Muscle of back (tissue), 13 donors: ENCODE data around the gene OR4X1. TPM values are rescaled to one million over a fixed set of nuclear protein-coding genes. Genes with fewer than 3 reads are reported as not detected.
"Not testable (repeated sequence)": the region's sequence is repeated elsewhere in the genome, so short reads cannot be mapped to it uniquely, and the experiment has no call there.

ENCODE experiments used
- DNase-seq, 3 donors: peaks; one replicate each; pipeline versions ENCODE4 v3.0.0 to v3.0.0-alpha.2; 2013
- long read RNA-seq, 9 donors: transcript quantifications; one replicate each; lab custom pipeline, GENCODE V29; 2026
- polyA plus RNA-seq, 10 donors: library from polyadenylated mRNA; unstranded; fragments of 120-200 nt; gene quantifications; one replicate each; pipeline ENCODE4 v1.2.1, GENCODE V29; 2013; ENCODE audit not compliant: insufficient read length in 10 of 10

OR4X1 gene
- not detected for polyA plus RNA-seq
- long read RNA-seq, donor 1 = 0 reads
- long read RNA-seq, donor 2 = 0 reads
- long read RNA-seq, donor 3 = 0 reads
- long read RNA-seq, donor 4 = 0 reads
- long read RNA-seq, donor 5 = 0 reads
- long read RNA-seq, donor 6 = 0 reads
- long read RNA-seq, donor 7 = 0 reads
- long read RNA-seq, donor 8 = 0 reads
- long read RNA-seq, donor 9 = 0 reads

GRCh38 chr11:48263423-48263911 is at the start of gene OR4X1:
Gene OR4X1, plus strand, starts transcription at chr11:48263861. Its CDS starts 0 bp downstream, at chr11:48263861.
- DNase-seq = no peak

GRCh38 chr11:48216510-48216909 is 47.2 kb upstream of the OR4X1 start, which contains the start of gene OR4B1:
Gene OR4B1, plus strand, starts transcription at chr11:48216810. Its CDS starts 0 bp downstream, at chr11:48216810.
- no peak for DNase-seq

GRCh38 chr11:48228761-48229160 is 34.9 kb upstream of the OR4X1 start:
- DNase-seq = no peak

GRCh38 chr11:48230057-48230456 is 33.6 kb upstream of the OR4X1 start:
- not testable (repeated sequence) for DNase-seq

- DNase-seq = no peak
These were observed 25.9 kb upstream of the OR4X1 start for GRCh38 chr11:48237727-48238126.

- no peak for DNase-seq
These were observed 21.2 kb upstream of the OR4X1 start for GRCh38 chr11:48242501-48242900.

- DNase-seq = no peak
These were observed 18.9 kb upstream of the OR4X1 start, which contains the start of gene OR4X2 for GRCh38 chr11:48244804-48245203. Gene OR4X2, plus strand, starts transcription at chr11:48245104. Its CDS starts 0 bp downstream, at chr11:48245104.

GRCh38 chr11:48248902-48249301 is 14.8 kb upstream of the OR4X1 start:
- no peak for DNase-seq

- no peak for DNase-seq
These were observed 2.1 kb upstream of the OR4X1 start for GRCh38 chr11:48261600-48261999.

- DNase-seq = no peak
These were observed 7.0 kb downstream of the OR4X1 start for GRCh38 chr11:48270621-48271020.

- no peak for DNase-seq
These were observed 8.9 kb downstream of the OR4X1 start for GRCh38 chr11:48272606-48273005.

- no peak for DNase-seq
These were observed 42.3 kb downstream of the OR4X1 start, which contains the start of gene OR4S1 for GRCh38 chr11:48305923-48306322. Gene OR4S1, plus strand, starts transcription at chr11:48306223. Its CDS starts 0 bp downstream, at chr11:48306223.

- peak in 2 of 3 donors; percentile 1 to 5 for DNase-seq
These were observed 44.2 kb downstream of the OR4X1 start for GRCh38 chr11:48307760-48308386.

- DNase-seq = not testable (repeated sequence)
These were observed 49.9 kb downstream of the OR4X1 start for GRCh38 chr11:48313590-48313989.

Other genes starting within 250 kb of the OR4X1 start
- not detected for gene OR4B1, start 47.1 kb upstream of the OR4X1 start, polyA plus RNA-seq
- not detected for gene OR4X2, start 18.8 kb upstream of the OR4X1 start, polyA plus RNA-seq
- not detected for gene OR4S1, start 42.4 kb downstream of the OR4X1 start, polyA plus RNA-seq
- gene OR4C3, start 61.1 kb downstream of the OR4X1 start, polyA plus RNA-seq = not detected
- gene OR4C5, start 102.6 kb downstream of the OR4X1 start, polyA plus RNA-seq = not detected
- not detected for gene OR4A47, start 224.9 kb downstream of the OR4X1 start, polyA plus RNA-seq